Activated CD4-positive, alpha-beta T cell treated with anti-CD3 and anti-CD28 coated beads, Interleukin-2, amount 10 ng/mL, durations not matched to agents 24 days and 14 days (primary cell): ENCODE measurements around the gene OGT. TPM values are rescaled to one million over a fixed set of nuclear protein-coding genes. Genes with fewer than 3 reads are reported as not detected.
A peak's percentile ranks its signal among the peaks of the same experiment; 100 is the strongest.
"Not testable (repeated sequence)": the region's sequence is repeated elsewhere in the genome, so short reads cannot be mapped to it uniquely, and the experiment has no call there.

Experiments used
- DNase-seq: peaks from one replicate; pipeline ENCODE4 v3.0.0; 2022
- H3K27ac Mint-ChIP-seq: one replicate; pipeline ENCODE4 v1.8.0; 2022; ENCODE audit warnings: mild to moderate bottlenecking, mixed read lengths
- H3K27me3 Mint-ChIP-seq: one replicate; pipeline ENCODE4 v1.8.0; 2022; ENCODE audit warnings: mixed read lengths
- H3K36me3 Mint-ChIP-seq: one replicate; pipeline ENCODE4 v1.8.0; 2022; ENCODE audit warnings: low read depth, mild to moderate bottlenecking, mixed read lengths
- H3K4me1 Mint-ChIP-seq: one replicate; pipeline ENCODE4 v1.8.0; 2021; ENCODE audit warnings: mixed read lengths
- H3K4me3 Mint-ChIP-seq: one replicate; pipeline ENCODE4 v1.8.0; 2022; ENCODE audit warnings: mild to moderate bottlenecking, moderate library complexity, mixed read lengths
- H3K9me3 Mint-ChIP-seq: one replicate; pipeline ENCODE4 v1.8.0; 2021; ENCODE audit warnings: mixed read lengths
- intact Hi-C: fragments of 100-400 bp; cut with micrococcal nuclease; formaldehyde crosslinking; loops from one replicate; pipeline ENCODE4 v1.15.1; 2023
- total RNA-seq: library from RNA; stranded (reverse); gene quantifications from 2 replicates; pipeline ENCODE4 v1.2.3, GENCODE V29; 2022

Gene OGT
- total RNA-seq, 1 donor from 2014 or later, result 301 TPM

GRCh38 chrX:71579136-71579989, 46.5 kb downstream of the OGT start:
- intact Hi-C loops, result no loop called here
- peaks cover 3% of the 10 kb centered on the region for H3K4me1 Mint-ChIP-seq
- H3K27me3 Mint-ChIP-seq, result no peaks in the 10 kb centered on the region
- peak overlapping the region; percentile 58 for H3K27ac Mint-ChIP-seq
- no peak overlapping the region for H3K4me3 Mint-ChIP-seq
- no peaks in the 10 kb centered on the region for H3K9me3 Mint-ChIP-seq
- DNase-seq, result no peak
- H3K36me3 Mint-ChIP-seq, result peaks cover 30% of the 10 kb centered on the region

- intact Hi-C loops, result loop anchor here (5.0 kb wide), 1 partner anchor 72 kb away; no protein-coding TSS in a partner anchor
- Mint-ChIP-seq H3K27me3 (no peaks in the 10 kb centered on the region), H3K36me3 (peaks cover 29% of the 10 kb centered on the region), H3K9me3 (no peaks in the 10 kb centered on the region), H3K27ac (peak overlapping the region; percentile 45), H3K4me3 (no peak overlapping the region), H3K4me1 (peaks cover 3% of the 10 kb centered on the region)
- DNase-seq, result no peak
These were observed 47.1 kb downstream of the OGT start for GRCh38 chrX:71579990-71580380.

- Mint-ChIP-seq H3K27me3 (no peaks in the 10 kb centered on the region), H3K4me1 (peaks cover 3% of the 10 kb centered on the region), H3K9me3 (no peaks in the 10 kb centered on the region), H3K36me3 (peaks cover 27% of the 10 kb centered on the region), H3K27ac (no peak overlapping the region), H3K4me3 (no peak overlapping the region)
- DNase-seq, result no peak
- intact Hi-C loops, result loop anchor here (5.0 kb wide), 1 partner anchor 71 kb away; no protein-coding TSS in a partner anchor
These were observed 48.3 kb downstream of the OGT start for GRCh38 chrX:71581210-71581609.

- peaks cover 3% of the 10 kb centered on the region for H3K4me1 Mint-ChIP-seq
- H3K9me3 Mint-ChIP-seq, result no peaks in the 10 kb centered on the region
- intact Hi-C loops, result no loop called here
- no peak overlapping the region for H3K27ac Mint-ChIP-seq
- H3K27me3 Mint-ChIP-seq, result no peaks in the 10 kb centered on the region
- no peak overlapping the region for H3K4me3 Mint-ChIP-seq
- no peak for DNase-seq
- peaks cover 13% of the 10 kb centered on the region for H3K36me3 Mint-ChIP-seq
These were observed 54.0 kb downstream of the OGT start for GRCh38 chrX:71586929-71587328.

- H3K27ac Mint-ChIP-seq, H3K9me3 Mint-ChIP-seq, DNase-seq, H3K4me3 Mint-ChIP-seq, intact Hi-C loops, H3K4me1 Mint-ChIP-seq, H3K27me3 Mint-ChIP-seq: not testable (repeated sequence)
- peaks cover 14% of the 10 kb centered on the region for H3K36me3 Mint-ChIP-seq
These were observed 60.3 kb downstream of the OGT start for GRCh38 chrX:71593210-71593609.

- Mint-ChIP-seq H3K4me3 (no peak overlapping the region), H3K4me1 (peaks cover 7% of the 10 kb centered on the region), H3K27ac (no peak overlapping the region), H3K36me3 (peaks cover 59% of the 10 kb centered on the region), H3K27me3 (no peaks in the 10 kb centered on the region), H3K9me3 (no peaks in the 10 kb centered on the region)
- no peak for DNase-seq
- intact Hi-C loops, result no loop called here
These were observed 67.1 kb downstream of the OGT start for GRCh38 chrX:71599965-71600364.

DNA sequence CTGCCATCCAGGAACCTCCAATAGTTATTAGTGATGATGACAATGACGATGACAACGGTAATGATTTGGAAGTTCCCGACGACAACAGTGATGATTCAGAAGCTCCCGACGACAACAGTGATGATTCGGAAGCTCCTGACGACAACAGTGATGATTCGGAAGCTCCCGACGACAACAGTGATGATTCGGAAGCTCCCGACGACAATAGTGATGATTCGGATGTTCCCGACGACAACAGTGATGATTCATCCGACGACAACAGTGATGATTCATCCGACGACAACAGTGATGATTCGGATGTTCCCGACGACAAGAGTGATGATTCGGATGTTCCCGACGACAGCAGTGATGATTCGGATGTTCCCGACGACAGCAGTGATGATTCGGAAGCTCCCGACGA, 70.7 kb downstream of the OGT start:
- intact Hi-C loops, result no loop called here
- peak overlapping the region; percentile 85 for H3K27ac Mint-ChIP-seq
- H3K4me1 Mint-ChIP-seq, result peaks cover 30% of the 10 kb centered on the region
- no peaks in the 10 kb centered on the region for H3K27me3 Mint-ChIP-seq
- no peaks in the 10 kb centered on the region for H3K9me3 Mint-ChIP-seq
- H3K36me3 Mint-ChIP-seq, result peaks cover 67% of the 10 kb centered on the region
- H3K4me3 Mint-ChIP-seq, result no peak overlapping the region
- no peak for DNase-seq

- peaks cover 35% of the 10 kb centered on the region for H3K4me1 Mint-ChIP-seq
- no peaks in the 10 kb centered on the region for H3K27me3 Mint-ChIP-seq
- DNase-seq, result no peak
- peaks cover 73% of the 10 kb centered on the region for H3K36me3 Mint-ChIP-seq
- intact Hi-C loops, result no loop called here
- H3K9me3 Mint-ChIP-seq, result no peaks in the 10 kb centered on the region
- H3K27ac Mint-ChIP-seq, result peak overlapping the region; percentile 71
- H3K4me3 Mint-ChIP-seq, result no peak overlapping the region
These were observed 71.2 kb downstream of the OGT start for GRCh38 chrX:71604141-71604540.

DNA sequence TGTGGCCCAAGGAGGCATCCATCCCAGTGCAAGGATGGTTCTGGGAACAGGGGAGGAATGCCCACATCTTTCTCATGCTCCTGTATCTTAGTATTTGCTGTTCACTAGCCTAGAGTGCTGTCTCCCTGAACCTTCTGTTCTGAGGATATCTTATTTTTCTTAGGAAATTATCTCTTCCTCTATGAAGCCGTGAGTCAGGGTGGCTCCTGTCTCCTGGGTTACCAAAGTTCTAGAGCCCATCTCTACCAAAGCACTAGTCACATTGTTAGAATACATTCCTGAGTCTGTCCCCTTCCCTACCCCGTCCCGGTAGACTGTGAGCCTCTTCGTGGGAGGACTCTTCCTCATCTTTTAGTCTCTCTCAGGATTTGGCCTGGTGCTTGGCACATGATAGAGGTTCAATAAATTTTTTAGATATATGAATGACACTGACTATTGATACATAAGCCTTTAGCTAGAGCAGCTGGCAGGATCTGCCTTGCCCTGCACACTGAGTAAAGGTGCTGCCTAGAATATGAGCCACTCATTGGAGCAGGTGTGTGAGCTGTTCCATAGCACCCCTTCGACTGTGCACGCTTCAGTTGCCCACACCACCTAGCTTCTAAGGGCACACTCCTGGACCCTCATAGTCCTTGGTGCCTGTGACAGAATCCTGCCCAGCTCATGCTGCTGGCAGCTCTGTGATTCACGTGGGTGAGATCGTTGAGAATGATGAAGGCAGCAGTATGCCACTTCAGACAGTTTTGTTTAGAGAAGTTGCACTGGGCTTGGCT, 72.1 kb downstream of the OGT start:
- intact Hi-C loops, result no loop called here
- Mint-ChIP-seq H3K36me3 (peaks cover 79% of the 10 kb centered on the region), H3K9me3 (no peaks in the 10 kb centered on the region), H3K27ac (peak overlapping the region; percentile 41), H3K4me1 (peaks cover 36% of the 10 kb centered on the region), H3K4me3 (no peak overlapping the region), H3K27me3 (no peaks in the 10 kb centered on the region)
- DNase-seq, result no peak

DNA sequence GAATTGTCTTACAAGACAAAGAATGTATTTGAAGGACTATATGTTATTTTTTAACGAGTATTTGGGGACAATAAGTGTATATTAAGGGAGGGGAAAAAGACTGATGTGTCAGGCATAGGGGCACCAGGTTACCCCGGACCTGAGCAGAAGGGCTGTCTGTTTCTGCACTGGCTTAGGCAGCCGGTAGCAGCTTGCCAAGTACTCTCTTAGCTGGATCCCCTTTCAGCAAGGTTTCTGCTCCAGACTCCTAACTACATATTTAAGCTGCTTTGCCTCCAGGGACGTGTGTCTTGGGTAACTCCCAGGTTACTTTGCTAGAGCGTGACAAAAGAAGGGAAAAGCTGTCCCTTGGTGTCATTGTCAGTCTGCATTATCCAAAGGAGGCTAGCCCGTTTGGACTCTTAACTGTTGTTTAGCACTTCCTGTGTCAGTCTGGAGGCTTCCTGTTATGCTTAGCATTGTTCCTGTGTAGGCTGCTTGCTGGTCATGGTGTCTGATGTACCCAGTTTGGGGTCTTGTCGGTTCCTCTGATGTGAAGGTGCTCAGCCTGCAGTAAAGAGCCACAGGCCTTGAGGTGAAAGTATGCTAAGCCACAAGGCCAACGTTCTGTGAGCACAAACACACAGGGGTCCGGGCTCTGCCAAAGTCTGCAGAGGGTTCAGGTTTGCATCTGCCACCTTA, 73.8 kb downstream of the OGT start:
- Mint-ChIP-seq H3K4me3 (peak overlapping the region; percentile 39), H3K27ac (peak overlapping the region; percentile 71), H3K27me3 (no peaks in the 10 kb centered on the region), H3K36me3 (peaks cover 82% of the 10 kb centered on the region), H3K9me3 (no peaks in the 10 kb centered on the region), H3K4me1 (peaks cover 40% of the 10 kb centered on the region)
- intact Hi-C loops, result loop anchor here (1.0 kb wide), 1 partner anchor 11 kb away; no protein-coding TSS in a partner anchor
- DNase-seq, result peak; percentile 69

- H3K27ac Mint-ChIP-seq, result peak overlapping the region; percentile 71
- intact Hi-C loops, result no loop called here
- no peak for DNase-seq
- peaks cover 77% of the 10 kb centered on the region for H3K36me3 Mint-ChIP-seq
- peaks cover 40% of the 10 kb centered on the region for H3K4me1 Mint-ChIP-seq
- no peaks in the 10 kb centered on the region for H3K27me3 Mint-ChIP-seq
- H3K4me3 Mint-ChIP-seq, result no peak overlapping the region
- no peaks in the 10 kb centered on the region for H3K9me3 Mint-ChIP-seq
These were observed 74.6 kb downstream of the OGT start for GRCh38 chrX:71607488-71607887.

DNA sequence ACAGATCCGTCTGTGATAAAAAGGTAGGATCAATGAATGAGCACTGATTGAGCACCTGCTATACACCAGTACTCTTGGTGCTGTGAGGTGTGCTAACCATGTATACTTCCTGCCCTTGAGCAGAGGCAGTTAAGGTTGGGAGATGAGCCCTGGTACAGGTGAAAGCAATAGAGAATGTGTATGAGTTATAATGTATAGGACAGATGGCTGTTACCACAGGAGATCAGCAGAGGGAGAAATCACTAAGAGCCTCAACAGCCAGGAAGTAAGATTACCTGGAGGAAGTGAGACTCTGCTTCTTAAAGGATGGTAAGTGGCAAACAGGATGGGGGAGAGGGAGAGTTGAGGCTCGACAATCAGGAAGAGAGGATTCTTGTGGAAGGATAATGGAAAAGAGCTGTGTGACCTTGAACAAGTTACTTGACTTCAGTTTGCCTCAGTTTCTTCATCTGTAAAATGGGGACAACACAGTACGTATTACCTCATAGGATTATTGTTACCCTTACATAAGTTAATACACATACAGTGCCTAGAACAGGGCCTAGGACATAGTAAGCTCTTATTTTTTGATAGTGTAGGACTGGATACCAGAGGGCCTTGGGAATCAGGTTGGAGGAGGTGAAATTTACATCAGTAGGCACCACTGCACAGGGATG, 76.3 kb downstream of the OGT start:
- Mint-ChIP-seq H3K9me3 (no peaks in the 10 kb centered on the region), H3K4me3 (no peak overlapping the region), H3K4me1 (peaks cover 44% of the 10 kb centered on the region), H3K36me3 (peaks cover 72% of the 10 kb centered on the region), H3K27me3 (no peaks in the 10 kb centered on the region), H3K27ac (peak overlapping the region; percentile 72)
- peak; percentile 59 for DNase-seq
- intact Hi-C loops, result no loop called here

DNA sequence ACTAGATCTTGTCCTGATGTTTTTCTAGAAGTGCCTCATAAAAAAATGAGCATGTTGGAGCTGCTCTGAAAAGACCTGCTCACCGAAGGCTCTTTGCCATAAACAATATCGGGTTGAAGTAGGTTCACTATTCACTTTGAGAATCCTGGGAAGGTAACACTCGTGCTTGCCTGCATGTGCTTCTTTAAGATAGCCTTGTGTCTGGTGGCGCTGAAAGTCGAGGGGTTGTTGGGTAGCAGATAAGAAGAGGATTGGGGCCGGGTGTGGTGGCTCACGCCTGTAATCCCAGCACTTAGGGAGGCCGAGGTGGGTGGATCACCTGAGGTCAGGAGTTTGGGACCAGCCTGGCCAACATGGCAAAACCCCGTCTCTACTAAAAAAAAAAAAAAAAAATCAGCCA, 78.8 kb downstream of the OGT start:
- Mint-ChIP-seq H3K36me3 (peaks cover 71% of the 10 kb centered on the region), H3K4me1 (peaks cover 47% of the 10 kb centered on the region)
- H3K4me3 Mint-ChIP-seq, H3K27me3 Mint-ChIP-seq, H3K27ac Mint-ChIP-seq, H3K9me3 Mint-ChIP-seq, intact Hi-C loops, DNase-seq: not testable (repeated sequence)
